CD14-positive monocyte (primary cell): Measurements from ENCODE around the gene STPG3. TPM values are rescaled to one million over a fixed set of nuclear protein-coding genes. Genes with fewer than 3 reads are reported as not detected.

Experiments
- DNase-seq, 3 donors: peaks; one replicate each; pipeline ENCODE4 v3.0.0-alpha.2; 2011 to 2022
- H2AFZ ChIP-seq: 2 replicates; pipeline ENCODE4 v1.6.0; 2012; ENCODE audit warnings: mild to moderate bottlenecking, low read depth, low read length, inconsistent platforms; ENCODE audit not compliant: insufficient read depth, poor library complexity, severe bottlenecking
- H3K27ac ChIP-seq, 2 donors: 1 replicate in 1 of 2; 2 replicates in 1 of 2; pipeline ENCODE4 v1.5.1; 2012 to 2013; ENCODE audit warnings: low read length in 2 of 2, control low read depth in 1 of 2, inconsistent platforms in 1 of 2, low read depth in 1 of 2, mild to moderate bottlenecking in 1 of 2
- H3K27me3 ChIP-seq, 2 donors: one replicate each; pipeline versions ENCODE4 v1.6.0 to v1.6.1; 2011 to 2013; ENCODE audit warnings: low read length in 2 of 2; ENCODE audit not compliant: control insufficient read depth in 2 of 2, insufficient read depth in 2 of 2
- H3K36me3 ChIP-seq, 2 donors: replicated peaks in 1 of 2; 1 replicate in 1 of 2; 2 replicates in 1 of 2; pipeline versions ENCODE4 v1.5.1 to v1.6.1; 2012 to 2013; ENCODE audit warnings: low read length in 2 of 2, control low read depth in 1 of 2, inconsistent platforms in 1 of 2, mild to moderate bottlenecking in 1 of 2; ENCODE audit not compliant: insufficient read depth in 2 of 2, control insufficient read depth in 1 of 2
- H3K4me1 ChIP-seq, 2 donors: 1 replicate in 1 of 2; 2 replicates in 1 of 2; pipeline versions ENCODE4 v1.5.1 to v1.6.1; 2012 to 2013; ENCODE audit warnings: low read length in 2 of 2, control low read depth in 1 of 2, inconsistent platforms in 1 of 2, mild to moderate bottlenecking in 1 of 2, moderate library complexity in 1 of 2; ENCODE audit not compliant: insufficient read depth in 2 of 2, control insufficient read depth in 1 of 2
- H3K4me2 ChIP-seq: replicated peaks from 2 replicates; pipeline ENCODE3; 2012; ENCODE audit warnings: low read length, moderate library complexity, mild to moderate bottlenecking; ENCODE audit not compliant: poor library complexity, severe bottlenecking; ENCODE audit errors: extremely low read depth
- H3K4me3 ChIP-seq, 3 experiments: fragments of 200-600 bp in 1 of 3; sonication (generic) in 1 of 3; replicated peaks in 1 of 3; 1 replicate in 2 of 3; 2 replicates in 1 of 3; pipeline ENCODE4 v1.5.1; 2011 to 2013; ENCODE audit warnings: low read length in 3 of 3, mild to moderate bottlenecking in 3 of 3, control low read depth in 2 of 3, low read depth in 2 of 3, inconsistent platforms in 1 of 3, moderate library complexity in 1 of 3
- H3K79me2 ChIP-seq: 2 replicates; pipeline ENCODE4 v1.6.0; 2012; ENCODE audit warnings: mild to moderate bottlenecking, control low read depth, inconsistent platforms, low read length, moderate library complexity; ENCODE audit not compliant: insufficient read depth
- H3K9ac ChIP-seq: 2 replicates; pipeline ENCODE4 v1.6.0; 2017; ENCODE audit warnings: low read length, mild to moderate bottlenecking; ENCODE audit not compliant: insufficient read depth, poor library complexity, severe bottlenecking
- H3K9me3 ChIP-seq, 2 donors: replicated peaks in 1 of 2; 1 replicate in 1 of 2; 2 replicates in 1 of 2; pipeline versions ENCODE4 v1.5.1 to v1.6.1; 2012 to 2013; ENCODE audit warnings: low read length in 2 of 2, control low read depth in 1 of 2; ENCODE audit not compliant: control insufficient read depth in 1 of 2, insufficient read depth in 1 of 2
- H4K20me1 ChIP-seq: 2 replicates; pipeline ENCODE4 v1.6.0; 2012; ENCODE audit warnings: mild to moderate bottlenecking, low read length, control low read depth, moderate library complexity; ENCODE audit not compliant: insufficient read depth
- H3K27ac Mint-ChIP-seq, 7 donors: one replicate each; pipeline ENCODE4 v1.8.0; 2020; ENCODE audit warnings: mild to moderate bottlenecking in 7 of 7, mixed read lengths in 7 of 7, moderate library complexity in 6 of 7, inconsistent platforms in 2 of 7
- H3K27me3 Mint-ChIP-seq, 3 donors: one replicate each; pipeline ENCODE4 v1.8.0; 2021 to 2022; ENCODE audit warnings: low read depth in 3 of 3, mild to moderate bottlenecking in 3 of 3, mixed read lengths in 3 of 3, moderate library complexity in 3 of 3, inconsistent platforms in 1 of 3
- H3K36me3 Mint-ChIP-seq, 2 donors: one replicate each; pipeline ENCODE4 v1.8.0; 2020; ENCODE audit warnings: mixed read lengths in 2 of 2, inconsistent platforms in 1 of 2, mild to moderate bottlenecking in 1 of 2
- H3K4me1 Mint-ChIP-seq: one replicate; pipeline ENCODE4 v1.8.0; 2020; ENCODE audit warnings: mild to moderate bottlenecking, mixed read lengths
- H3K4me3 Mint-ChIP-seq, 2 donors: one replicate each; pipeline ENCODE4 v1.8.0; 2020; ENCODE audit warnings: mild to moderate bottlenecking in 2 of 2, mixed read lengths in 2 of 2, moderate library complexity in 1 of 2
- H3K9me3 Mint-ChIP-seq, 7 donors: one replicate each; pipeline ENCODE4 v1.8.0; 2020 to 2022; ENCODE audit warnings: mixed read lengths in 7 of 7, mild to moderate bottlenecking in 6 of 7, moderate library complexity in 6 of 7, inconsistent platforms in 2 of 7
- CTCF ChIP-seq: fragments of 200-600 bp; IDR thresholded peaks from one replicate; pipeline ENCODE4 v1.8.0; 2022; ENCODE audit warnings: antibody characterized with exemption, mild to moderate bottlenecking
- WGBS: methylation state at CpG from one replicate; pipeline ENCODE4 v1.1.5; 2013; ENCODE audit warnings: missing lambda C conversion rate; ENCODE audit not compliant: insufficient coverage; 5-methylcytosine and 5-hydroxymethylcytosine counted together
- intact Hi-C, 2 donors: fragments of 100-400 bp; cut with micrococcal nuclease; formaldehyde crosslinking; loops; one replicate each; pipeline versions ENCODE4 v1.15.0 to v1.15.1; 2023
- polyA plus RNA-seq, 3 donors: library from polyadenylated mRNA; depleted of rRNA in 1 of 3; unstranded in 2 of 3; stranded (reverse) in 1 of 3; fragments of 300-500 nt in 2 of 3; fragments of >200 nt in 1 of 3; fragmentation: Illumina TruSeq in 2 of 3; gene quantifications; 1 replicate in 2 of 3; 2 replicates in 1 of 3; pipeline ENCODE4 v1.2.3, GENCODE V29; 2012 to 2021

Gene STPG3
- polyA plus RNA-seq, 3 donors = not detected

- intact Hi-C loops = loop anchor here in 1 of 2 donors (5.0 kb wide), 1 partner anchor 42 kb away; the partner anchor contains the start of gene TPRN
- no peak for TF ChIP-seq CTCF
- no peak overlapping the region for H3K9ac ChIP-seq
- no peak overlapping the region for H3K4me3 ChIP-seq
- H3K27me3 Mint-ChIP-seq = peaks cover 2 to 4% (median 2%) of the 10 kb centered on the region in 3 donors
- peak in 1 of 3 donors; percentile 47 for DNase-seq
- H3K9me3 ChIP-seq = no peaks in the 10 kb centered on the region
- H3K27ac Mint-ChIP-seq = peak overlapping the region in 5 of 7 donors; percentile 18 to 77 (median 57)
- H3K4me2 ChIP-seq = no peak overlapping the region
- no peak overlapping the region for H3K4me3 Mint-ChIP-seq
- peaks cover 36% of the 10 kb centered on the region for H3K4me1 Mint-ChIP-seq
- peak overlapping the region in 1 of 2 donors; percentile 20 for H3K27ac ChIP-seq
- H3K9me3 Mint-ChIP-seq = peaks cover 0 to 3% (median 0%) of the 10 kb centered on the region in 7 donors
- no peaks in the 10 kb centered on the region for H3K27me3 ChIP-seq
- H3K36me3 ChIP-seq = peaks cover 18 to 19% of the 10 kb centered on the region in 2 donors
- peaks cover 29 to 44% of the 10 kb centered on the region in 2 donors for H3K4me1 ChIP-seq
- WGBS = 80% methylated on average over 10 of the region's 15 CpGs
- H3K36me3 Mint-ChIP-seq = peaks cover 15 to 18% of the 10 kb centered on the region in 2 donors
- H2AFZ ChIP-seq = no peak overlapping the region
- peaks cover 33% of the 10 kb centered on the region for H4K20me1 ChIP-seq
- peaks cover 25% of the 10 kb centered on the region for H3K79me2 ChIP-seq
These were observed 7.2 kb upstream of the STPG3 start for GRCh38 chr9:137243626-137244485.

- H3K9ac ChIP-seq = no peak overlapping the region
- no peaks in the 10 kb centered on the region for H3K27me3 ChIP-seq
- H3K27ac ChIP-seq = no peak overlapping the region
- intact Hi-C loops = loop anchor here in 1 of 2 donors (5.0 kb wide), 1 partner anchor 42 kb away; the partner anchor contains the start of gene TPRN
- TF ChIP-seq CTCF = no peak
- H4K20me1 ChIP-seq = peaks cover 33% of the 10 kb centered on the region
- no peak overlapping the region for H2AFZ ChIP-seq
- 91% methylated on average over 27 of the region's 36 CpGs for WGBS
- H3K4me3 ChIP-seq = no peak overlapping the region
- H3K4me2 ChIP-seq = no peak overlapping the region
- H3K4me1 ChIP-seq = peaks cover 20 to 35% of the 10 kb centered on the region in 2 donors
- H3K9me3 Mint-ChIP-seq = peaks cover 0 to 3% (median 0%) of the 10 kb centered on the region in 7 donors
- H3K27me3 Mint-ChIP-seq = peaks cover 2 to 7% (median 6%) of the 10 kb centered on the region in 3 donors
- H3K36me3 ChIP-seq = peaks cover 18 to 19% of the 10 kb centered on the region in 2 donors
- peaks cover 17% of the 10 kb centered on the region for H3K79me2 ChIP-seq
- peaks cover 15 to 18% of the 10 kb centered on the region in 2 donors for H3K36me3 Mint-ChIP-seq
- no peaks in the 10 kb centered on the region for H3K9me3 ChIP-seq
- DNase-seq = no peak
- no peak overlapping the region for H3K27ac Mint-ChIP-seq
- H3K4me3 Mint-ChIP-seq = no peak overlapping the region
- peaks cover 27% of the 10 kb centered on the region for H3K4me1 Mint-ChIP-seq
These were observed 6.3 kb upstream of the STPG3 start for GRCh38 chr9:137244486-137245449.
